HG03175 (cell line): ENCODE measurements around the gene CCDC192.

Experiments used
- ATAC-seq: cut with Tn5 transposase; IDR thresholded peaks from one replicate; pipeline ENCODE4 v1.9.1; 2021; ENCODE audit warnings: mild to moderate bottlenecking, moderate library complexity; ENCODE audit not compliant: unreplicated experiment

Gene CCDC192

DNA sequence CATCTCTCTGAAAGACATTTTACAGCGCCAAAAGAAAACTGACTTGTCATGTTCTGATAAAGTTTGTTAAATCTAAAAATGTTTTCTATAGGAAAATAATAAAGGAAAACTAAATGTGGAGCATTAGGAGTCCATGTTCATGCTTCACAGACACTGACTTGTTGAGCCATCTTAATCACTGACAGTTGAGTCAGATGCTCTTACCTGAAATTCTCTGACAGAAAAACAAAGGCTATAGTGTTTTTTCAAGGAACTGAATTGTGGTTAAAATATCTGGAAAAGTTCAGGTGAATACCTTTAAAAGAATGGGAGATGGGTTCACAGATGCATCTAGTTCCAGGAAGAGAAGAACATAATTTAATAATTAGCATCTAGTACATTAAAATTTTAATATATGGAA lies 266.9 kb downstream of the CCDC192 start:
- ATAC-seq = no peak

DNA sequence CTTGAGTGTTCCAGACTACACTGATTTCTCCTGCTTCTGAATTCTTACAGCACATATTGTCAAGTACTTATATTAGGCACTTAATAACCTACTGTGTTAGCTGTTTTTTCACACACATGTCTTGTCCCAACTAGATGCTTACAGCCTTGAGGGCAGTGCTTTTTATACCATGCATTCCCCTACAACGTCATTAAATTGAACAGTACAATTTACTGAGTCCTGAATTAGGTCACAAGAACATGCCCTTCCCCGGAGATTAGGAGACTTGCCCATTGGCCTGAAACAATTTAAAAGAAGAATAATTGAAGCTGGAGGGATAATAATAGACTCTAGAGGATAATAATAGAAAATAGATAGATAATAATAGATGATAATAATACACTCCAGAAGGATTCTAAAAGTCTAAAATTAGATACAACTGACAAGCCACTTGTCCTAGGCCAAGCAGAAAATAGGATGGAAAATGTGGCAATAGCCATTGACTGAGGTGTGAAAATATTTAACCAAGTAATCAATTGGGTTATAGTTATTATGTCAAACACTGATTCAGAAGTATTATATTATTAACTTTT lies 267.7 kb downstream of the CCDC192 start:
- no peak for ATAC-seq

DNA sequence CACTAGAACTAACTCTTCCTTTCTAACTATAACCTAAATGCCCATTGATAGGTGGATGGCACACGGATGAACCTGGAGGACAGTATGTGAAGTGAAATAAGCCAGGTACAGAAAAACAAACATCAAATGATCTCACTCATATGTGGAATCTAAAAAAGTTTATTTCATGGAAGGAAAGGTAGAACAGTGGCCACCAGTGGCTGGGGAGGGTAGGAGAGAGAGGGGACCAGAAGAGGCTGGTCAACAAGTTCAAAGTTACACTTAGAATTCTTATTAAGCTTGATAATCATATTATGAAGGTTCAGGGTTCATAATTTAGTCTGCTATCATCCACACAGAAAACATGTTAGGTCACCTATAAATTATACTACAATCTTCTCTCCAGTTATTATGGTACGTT lies 272.8 kb downstream of the CCDC192 start:
- ATAC-seq = no peak

DNA sequence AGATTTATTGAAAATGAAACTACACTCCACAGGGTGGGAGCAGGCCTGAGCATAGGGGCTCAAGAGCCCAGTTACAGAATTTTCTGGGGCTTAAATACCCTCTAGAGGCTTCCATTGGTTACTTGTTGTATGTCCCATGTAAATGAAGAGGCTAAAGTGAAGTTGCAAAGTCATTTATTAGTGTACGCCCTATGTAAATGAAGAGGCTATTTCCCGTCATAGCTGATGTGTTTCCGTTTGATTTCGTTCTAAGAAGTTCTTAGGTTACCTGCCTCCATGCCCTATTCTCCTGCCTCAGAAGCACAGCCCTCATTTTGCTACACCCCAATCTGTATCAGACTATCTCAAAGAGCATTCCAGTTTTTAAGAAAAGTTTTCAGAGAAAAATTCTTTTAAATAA lies 273.3 kb downstream of the CCDC192 start:
- ATAC-seq = no peak

DNA sequence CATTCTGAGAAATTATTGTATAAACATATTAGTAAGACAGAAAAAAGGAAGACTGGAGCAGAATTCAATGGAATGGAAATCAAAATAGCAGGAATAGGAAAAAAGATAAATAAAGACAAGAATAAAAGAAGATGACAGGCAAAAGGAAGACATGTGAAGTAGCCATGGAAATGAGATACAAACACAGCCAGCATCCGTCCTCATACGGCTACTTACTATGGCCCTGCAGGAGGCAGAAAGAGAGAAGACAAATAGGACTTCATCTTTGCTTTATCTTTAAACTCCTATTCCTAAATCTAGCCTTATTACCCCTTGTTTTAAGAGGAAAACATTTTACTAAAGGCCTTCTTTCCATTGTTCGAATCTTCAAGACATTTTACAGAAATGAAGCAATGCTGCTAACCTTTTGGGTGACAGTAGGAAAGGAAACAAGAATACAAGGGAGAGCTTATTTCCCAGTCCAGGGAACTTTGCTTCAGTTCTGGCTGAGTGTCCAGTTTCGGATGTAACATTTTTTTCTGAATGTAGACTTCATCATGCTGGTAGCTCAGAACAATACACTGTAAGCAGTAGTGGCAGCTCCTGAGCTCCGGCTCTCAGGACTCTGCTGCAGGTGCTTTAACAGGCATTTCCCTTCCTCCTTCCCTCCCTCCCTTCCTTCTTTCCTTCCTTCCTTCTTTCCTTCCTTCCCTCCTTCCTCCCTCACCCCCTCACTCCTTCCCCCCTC lies 274.0 kb downstream of the CCDC192 start:
- ATAC-seq = no peak

DNA sequence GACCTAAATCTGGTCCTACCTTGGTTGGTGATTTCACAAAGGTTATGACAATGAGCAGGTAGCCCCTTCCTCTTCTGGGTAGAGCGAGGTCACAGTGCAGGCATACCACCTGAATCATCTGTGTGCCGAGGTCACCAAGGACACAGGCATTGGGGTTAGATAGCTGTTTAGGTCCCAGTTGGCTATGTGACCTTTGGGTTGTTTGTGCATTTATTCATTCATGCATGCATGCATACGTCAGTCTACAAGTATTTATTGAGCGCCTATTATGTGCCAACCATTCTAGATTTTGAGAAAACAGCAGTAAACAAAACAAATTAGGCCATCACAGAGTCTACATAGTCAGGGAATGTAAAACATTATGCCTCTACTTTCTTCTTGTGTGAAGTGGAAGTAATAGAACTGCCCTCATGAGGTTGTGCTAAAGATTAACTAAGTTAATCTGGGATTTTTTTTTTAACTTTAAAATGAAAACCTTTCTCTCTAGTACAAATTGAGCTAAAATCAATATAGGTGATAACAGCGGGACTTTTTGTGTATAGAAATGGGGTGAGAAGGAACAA lies 275.6 kb downstream of the CCDC192 start:
- no peak for ATAC-seq

DNA sequence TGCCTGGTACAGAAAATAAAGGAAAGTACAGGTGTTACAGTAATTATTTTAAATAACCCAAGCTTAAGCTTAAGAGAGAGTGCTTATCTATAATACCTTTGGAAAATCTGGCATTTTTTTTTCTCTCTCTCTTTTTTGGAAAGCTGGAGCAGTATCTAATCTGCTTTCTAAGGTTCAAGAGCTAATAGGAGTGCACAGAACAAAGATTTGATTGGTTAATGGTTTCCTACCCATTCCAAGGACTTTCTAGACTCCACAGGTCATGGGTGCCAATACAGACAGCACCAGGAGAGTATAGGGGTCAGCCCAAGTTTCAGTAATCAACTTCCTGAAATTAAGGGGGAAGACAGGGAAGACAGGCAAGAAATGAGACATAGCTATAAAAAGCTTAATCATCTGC lies 276.3 kb downstream of the CCDC192 start:
- no peak for ATAC-seq

DNA sequence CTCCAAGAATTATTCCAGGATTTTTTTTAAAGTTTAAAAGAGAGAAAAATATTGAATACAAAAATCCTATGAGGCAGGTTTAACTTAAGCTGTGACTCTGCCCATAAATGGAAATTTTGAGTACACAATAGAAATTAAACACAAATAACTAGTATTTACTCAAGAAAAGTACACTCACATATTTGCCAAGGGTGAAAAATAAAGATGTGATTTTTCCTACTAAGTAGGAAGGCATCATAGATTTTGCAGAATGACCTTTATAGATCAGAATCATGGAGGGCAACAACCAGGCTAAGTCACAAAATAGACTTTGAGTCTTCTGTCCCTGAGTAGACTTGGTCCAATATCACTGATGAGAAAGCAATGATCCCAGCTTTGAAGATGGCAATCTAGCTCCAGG lies 277.7 kb downstream of the CCDC192 start:
- ATAC-seq = no peak

DNA sequence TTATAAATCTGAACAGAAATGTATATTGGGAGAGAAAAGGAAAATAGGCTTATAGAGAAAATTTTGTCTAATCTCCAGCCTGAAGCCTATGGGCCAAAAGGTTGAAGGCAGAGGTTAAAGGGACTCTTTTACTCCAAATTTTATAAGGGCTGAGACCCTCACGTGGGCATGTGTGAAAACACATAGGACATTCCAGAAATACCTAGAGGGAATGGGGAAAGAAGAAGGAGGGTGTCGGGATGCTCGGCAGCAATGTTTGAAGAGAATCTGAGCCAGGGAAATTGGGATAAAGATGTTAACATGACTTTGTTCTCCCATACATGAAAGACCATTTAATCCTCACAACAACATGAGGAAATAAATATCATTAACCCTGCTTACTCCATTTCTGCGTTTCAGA lies 278.3 kb downstream of the CCDC192 start:
- no peak for ATAC-seq

DNA sequence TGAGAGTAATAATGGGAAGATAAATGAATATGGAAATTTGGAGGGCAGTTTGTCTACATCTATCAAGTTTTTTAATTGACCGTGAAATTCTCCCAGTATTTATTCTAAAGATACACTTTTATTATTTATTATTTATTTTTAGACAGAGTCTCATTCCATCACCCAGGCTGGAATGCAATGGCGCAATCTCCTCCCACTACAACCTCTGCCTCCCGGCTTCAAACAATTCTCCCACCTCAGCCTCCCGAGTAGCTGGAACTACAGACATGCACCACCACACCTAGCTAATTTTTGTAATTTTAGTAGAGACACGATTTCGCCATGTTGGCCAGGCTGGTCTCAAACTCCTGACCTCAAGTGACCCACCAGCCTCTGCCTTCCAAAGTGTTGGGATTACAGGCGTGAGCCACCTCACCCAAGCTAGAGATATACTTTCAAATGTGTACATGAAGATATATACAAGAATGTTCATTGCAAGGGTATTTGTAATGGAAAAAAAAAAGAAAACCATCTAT lies 282.7 kb downstream of the CCDC192 start:
- no peak for ATAC-seq

DNA sequence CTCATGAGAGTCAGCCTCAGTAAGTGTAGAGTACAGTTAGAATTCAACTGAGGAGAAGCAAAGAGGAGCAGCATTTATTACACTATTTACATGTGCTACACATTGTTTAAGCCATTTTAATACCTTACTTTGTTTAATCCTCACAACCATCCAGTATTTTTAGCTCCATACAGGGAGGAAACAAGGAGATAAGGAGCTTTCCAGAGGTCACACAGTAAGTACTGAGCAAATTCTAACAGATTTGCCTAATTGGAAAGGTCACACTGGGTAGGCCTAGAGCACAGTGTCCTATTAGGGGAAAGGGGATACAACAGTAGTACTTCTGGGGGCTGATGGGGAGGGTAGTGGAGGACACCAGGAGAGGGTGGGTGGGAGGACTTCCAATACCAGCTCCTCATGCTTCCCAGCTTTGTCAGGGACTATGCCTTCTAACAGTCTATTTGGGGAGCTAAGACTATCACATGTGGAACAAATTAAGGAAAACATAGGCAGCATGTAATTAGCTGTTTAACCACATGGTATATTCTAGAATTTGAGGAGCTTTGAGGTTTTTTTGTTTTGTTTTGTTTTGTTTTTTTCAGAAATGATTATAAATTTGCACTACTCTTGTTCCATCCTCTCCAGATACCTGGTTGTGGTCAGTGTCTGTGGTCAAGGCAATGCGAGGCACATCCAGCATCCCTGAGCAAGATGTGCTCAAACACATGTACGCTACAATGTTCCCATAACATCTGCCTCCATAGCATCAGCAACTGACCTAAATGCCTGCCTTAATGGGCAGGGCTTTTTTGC lies 284.4 kb downstream of the CCDC192 start:
- ATAC-seq = no peak

DNA sequence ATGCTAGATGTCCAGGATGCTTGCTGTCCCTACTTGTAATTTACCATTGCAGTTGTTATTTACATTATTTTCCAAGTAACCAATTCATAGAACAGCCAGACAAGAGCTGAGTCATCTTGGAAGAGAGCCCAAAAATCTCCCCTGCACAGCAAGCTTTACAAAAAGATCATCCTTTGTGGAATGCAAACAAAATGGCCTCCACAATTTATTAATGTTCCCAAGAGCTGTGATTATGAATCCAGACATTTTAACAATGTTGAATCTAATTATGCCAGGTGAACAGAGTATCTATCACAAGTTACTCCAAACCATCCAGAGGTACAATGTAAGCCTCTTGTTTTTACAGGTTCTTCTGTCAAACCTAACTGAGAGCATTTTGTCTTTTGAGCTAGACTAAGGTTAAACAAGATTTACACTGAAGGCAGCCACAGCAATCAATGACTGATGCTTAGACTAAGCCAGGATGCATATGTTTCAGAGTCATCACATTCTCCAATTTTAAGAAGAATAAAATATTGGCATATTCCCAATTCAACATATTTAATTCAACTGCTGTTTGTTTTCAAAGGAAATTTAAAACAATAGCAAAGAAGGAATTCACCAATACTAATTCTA lies 285.1 kb downstream of the CCDC192 start:
- no peak for ATAC-seq
